GM12874 (cell line): ENCODE measurements around the gene CCDC184.

Experiments
- TF ChIP-seq, protein P1 (sequence below): IDR thresholded peaks from 2 replicates; pipeline ENCODE4 v1.5.1; 2011; ENCODE audit warnings: low read depth, mild to moderate bottlenecking, control low read depth, low read length, moderate library complexity; ENCODE audit not compliant: insufficient read depth

CCDC184 gene

GRCh38 chr12:48183091-48183875 lies at the start of gene CCDC184:
Gene CCDC184 (plus strand): TSS chr12:48183644. CDS start chr12:48184123, 479 bp downstream.
- TF ChIP-seq, protein P1, sequence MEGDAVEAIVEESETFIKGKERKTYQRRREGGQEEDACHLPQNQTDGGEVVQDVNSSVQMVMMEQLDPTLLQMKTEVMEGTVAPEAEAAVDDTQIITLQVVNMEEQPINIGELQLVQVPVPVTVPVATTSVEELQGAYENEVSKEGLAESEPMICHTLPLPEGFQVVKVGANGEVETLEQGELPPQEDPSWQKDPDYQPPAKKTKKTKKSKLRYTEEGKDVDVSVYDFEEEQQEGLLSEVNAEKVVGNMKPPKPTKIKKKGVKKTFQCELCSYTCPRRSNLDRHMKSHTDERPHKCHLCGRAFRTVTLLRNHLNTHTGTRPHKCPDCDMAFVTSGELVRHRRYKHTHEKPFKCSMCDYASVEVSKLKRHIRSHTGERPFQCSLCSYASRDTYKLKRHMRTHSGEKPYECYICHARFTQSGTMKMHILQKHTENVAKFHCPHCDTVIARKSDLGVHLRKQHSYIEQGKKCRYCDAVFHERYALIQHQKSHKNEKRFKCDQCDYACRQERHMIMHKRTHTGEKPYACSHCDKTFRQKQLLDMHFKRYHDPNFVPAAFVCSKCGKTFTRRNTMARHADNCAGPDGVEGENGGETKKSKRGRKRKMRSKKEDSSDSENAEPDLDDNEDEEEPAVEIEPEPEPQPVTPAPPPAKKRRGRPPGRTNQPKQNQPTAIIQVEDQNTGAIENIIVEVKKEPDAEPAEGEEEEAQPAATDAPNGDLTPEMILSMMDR: peak; percentile 64

DNA sequence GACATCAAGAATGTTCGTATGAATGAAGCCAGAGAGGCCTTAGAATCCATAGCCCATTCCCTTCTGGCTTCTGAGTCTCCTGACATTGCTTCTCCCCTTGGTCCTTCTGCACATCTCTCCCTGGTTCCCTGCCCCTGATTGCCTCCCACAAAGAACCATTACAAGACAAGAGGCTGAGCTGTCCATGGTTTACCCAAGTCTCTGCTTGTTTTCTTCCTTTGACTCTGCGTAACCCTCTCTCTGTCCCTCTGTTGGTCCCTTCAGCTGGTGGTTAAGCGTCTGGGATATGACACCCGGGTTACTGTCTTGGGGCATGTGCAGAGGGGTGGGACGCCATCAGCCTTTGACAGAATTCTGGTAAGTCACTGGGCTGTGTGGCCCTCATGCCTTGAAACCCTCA lies 48.4 kb upstream of the CCDC184 start:
- TF ChIP-seq, protein P1: no peak

- TF ChIP-seq, protein P1: no peak
These were observed 40.4 kb upstream of the CCDC184 start for GRCh38 chr12:48142818-48143674.

DNA sequence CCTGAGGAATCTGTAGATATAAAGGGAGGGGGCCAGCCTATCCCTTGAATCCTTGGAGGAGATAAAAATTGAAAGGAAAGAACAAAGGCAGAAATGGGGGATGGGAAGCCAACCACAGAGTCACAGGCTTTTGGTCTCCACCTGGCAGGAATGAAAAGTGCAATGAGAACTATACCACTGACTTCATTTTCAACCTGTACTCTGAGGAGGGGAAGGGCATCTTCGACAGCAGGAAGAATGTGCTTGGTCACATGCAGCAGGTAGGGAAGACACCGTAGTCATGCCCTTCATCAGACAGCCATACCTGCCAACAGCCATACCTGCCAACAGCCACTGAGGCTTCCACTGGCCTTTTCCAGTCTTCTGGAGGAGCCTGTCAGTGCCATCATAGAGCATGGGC lies 39.5 kb upstream of the CCDC184 start:
- TF ChIP-seq, protein P1: no peak

DNA sequence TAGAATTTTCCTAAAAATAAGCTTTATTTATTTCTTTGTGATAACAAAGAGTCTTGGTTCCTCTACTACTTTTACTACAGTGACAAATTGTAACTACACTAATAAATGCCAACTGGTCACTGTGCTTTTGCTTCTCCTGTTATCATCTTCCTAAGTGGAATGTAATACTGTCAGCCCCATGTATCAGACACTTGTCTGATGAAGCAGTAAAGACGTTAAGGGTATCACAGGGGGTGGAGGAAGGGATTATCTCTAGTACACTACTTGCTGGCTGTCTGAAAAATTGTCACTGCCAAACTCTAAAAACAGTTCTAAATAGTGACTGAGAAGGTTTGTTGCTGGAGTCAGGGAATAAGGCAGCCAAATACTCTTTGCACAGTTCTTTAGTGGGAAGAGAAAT lies 37.5 kb upstream of the CCDC184 start:
- TF ChIP-seq, protein P1: no peak

DNA sequence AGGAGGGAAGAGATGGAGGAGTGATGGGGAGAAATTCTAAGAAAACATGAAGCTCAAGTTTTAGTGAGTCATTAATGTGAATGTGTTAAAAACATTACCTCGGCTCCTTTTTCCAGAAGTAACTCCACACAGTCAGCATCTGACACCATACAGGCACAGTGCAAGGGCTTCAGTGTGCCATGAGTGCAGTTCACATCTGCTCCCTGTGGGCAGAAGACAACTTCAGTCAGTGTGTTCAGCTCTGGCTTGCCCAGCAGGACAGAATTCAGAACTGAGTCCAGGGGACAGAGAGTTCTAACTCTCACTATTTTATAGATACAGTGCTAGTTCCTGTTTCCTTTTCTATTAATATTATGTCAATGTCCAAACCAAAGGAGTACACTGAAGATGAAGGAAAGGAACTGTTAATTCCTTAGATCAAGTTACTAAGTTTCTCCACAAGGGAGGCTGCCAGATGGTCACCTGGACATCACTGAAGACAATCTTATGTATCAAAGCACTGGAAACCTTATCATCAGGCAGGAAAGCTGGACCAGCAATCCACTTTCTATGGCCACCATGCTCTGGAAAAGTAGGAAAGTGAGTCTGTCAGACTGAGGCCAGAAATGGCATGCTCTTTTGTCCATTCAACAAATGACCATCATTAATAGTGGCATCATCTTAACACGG lies 32.2 kb upstream of the CCDC184 start:
- TF ChIP-seq, protein P1: no peak

GRCh38 chr12:48156652-48157017 lies 26.8 kb upstream of the CCDC184 start:
- TF ChIP-seq, protein P1: no peak
